ENCODE data around the gene TTC1. TPM values are rescaled to one million over a fixed set of nuclear protein-coding genes. Genes with fewer than 3 reads are reported as not detected.

TTC1 gene, protein sequence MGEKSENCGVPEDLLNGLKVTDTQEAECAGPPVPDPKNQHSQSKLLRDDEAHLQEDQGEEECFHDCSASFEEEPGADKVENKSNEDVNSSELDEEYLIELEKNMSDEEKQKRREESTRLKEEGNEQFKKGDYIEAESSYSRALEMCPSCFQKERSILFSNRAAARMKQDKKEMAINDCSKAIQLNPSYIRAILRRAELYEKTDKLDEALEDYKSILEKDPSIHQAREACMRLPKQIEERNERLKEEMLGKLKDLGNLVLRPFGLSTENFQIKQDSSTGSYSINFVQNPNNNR
- total RNA-seq (2022), result 50.3 and 53.0 TPM in 2 replicates
- percentile 84 among the genes with signal in this experiment for Bru-seq, nascent RNA
- percentile 77 among the genes with signal in this experiment for BruChase-seq, experiment 1, labeled RNA remaining after a 2-hour chase
- percentile 77 among the genes with signal in this experiment for BruChase-seq, experiment 2, labeled RNA remaining after a 6-hour chase
- long read RNA-seq, transcript TTC1-201 (8 exons, 1,467 nt), result major isoform, 109 of 128 reads
- long read RNA-seq, transcript TTC1-205 (8 exons, 1,432 nt), result minor isoform, 6 of 128 reads
- long read RNA-seq, partial matches to known transcripts, result 6 of 128 reads
- long read RNA-seq, other reads (novel, unspliced or antisense), result 7 of 128 reads

DNA sequence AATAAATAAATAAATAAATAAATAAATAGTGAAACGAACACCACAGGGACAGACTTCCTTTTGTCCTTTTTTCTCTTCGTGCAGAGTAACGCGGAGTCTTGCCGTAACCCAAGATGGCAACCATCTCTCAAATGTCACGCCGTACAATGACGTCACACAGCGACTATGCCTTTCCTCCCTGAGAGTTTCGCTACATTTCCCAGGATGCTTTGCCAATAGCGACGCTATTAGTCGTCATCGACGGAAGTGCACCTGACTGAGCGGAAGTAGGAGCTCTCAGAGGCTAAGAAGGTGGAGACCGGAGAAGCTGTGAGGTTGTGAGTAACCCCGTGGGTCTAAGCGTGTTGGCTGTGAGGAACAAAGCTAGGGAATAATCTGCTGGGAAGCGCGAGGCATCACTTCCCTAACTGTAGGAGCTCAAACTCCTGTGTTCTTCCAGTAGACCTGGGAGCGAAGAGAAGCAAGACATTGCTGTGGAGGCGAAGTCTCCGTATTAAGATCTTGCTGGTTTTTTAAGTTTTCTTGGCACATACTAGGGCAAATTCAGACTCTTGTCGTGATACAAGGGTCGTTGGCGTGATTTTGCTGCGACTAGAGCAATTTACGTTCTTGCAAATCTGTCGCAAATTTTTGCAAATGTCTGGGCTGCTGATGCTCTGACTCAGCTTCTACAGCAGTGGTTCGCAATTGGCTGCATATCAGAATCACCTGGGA, at the start of gene TTC1:
Gene TTC1, plus strand, starts transcription at position 263 of the 714 bp plus-strand sequence. CDS start 1,390 bp downstream, outside the sequence.
- no peaks in the 10 kb centered on the region for H3K9me3 ChIP-seq
- ChIA-PET CTCF (interaction anchor here (1.4 kb wide), 1 partner anchor 13 kb away, joined by 11 read pairs; no protein-coding TSS in a partner anchor), POLR2A (interaction anchor here (0.6 to 1.4 kb wide), 8 partner anchors 13 to 483 kb away, joined by 3 to 5 read pairs (median 3); partner anchors contain the start of gene PWWP2A)
- peak; percentile 93 to 97 for DNase-seq
- Mint-ChIP-seq H3K27me3 (ENCODE audit: insufficient read depth, unreplicated experiment) (no peaks in the 10 kb centered on the region), H3K9me3 (ENCODE audit: unreplicated experiment) (no peaks in the 10 kb centered on the region), H3K27ac (ENCODE audit: unreplicated experiment) (peak within 1 kb of the TSS; percentile 96), H3K36me3 (ENCODE audit: insufficient read depth, unreplicated experiment) (peaks cover 40% of the 10 kb centered on the region), H3K4me1 (ENCODE audit: low read depth, unreplicated experiment) (peaks cover 7% of the 10 kb centered on the region), H3K4me3 (ENCODE audit: unreplicated experiment) (peak within 1 kb of the TSS; percentile 98)
- intact Hi-C loops (cut with micrococcal nuclease; ENCODE audit: unreplicated experiment), result no loop called here
- BruUV-seq (replicated peaks), result TSS peak; percentile 72
- H3K4me1 ChIP-seq, result peaks cover 5% of the 10 kb centered on the region; the same call in 1 of the 2 replicates
- H3K27me3 ChIP-seq (replicated peaks; ENCODE audit: control insufficient read depth, insufficient read depth, low read length), result no peaks in the 10 kb centered on the region
- no peaks in the 10 kb centered on the region; the same call in none of the 2 replicates for H3K36me3 ChIP-seq (ENCODE audit: control insufficient read depth, insufficient read depth, low read length)
- TF ChIP-seq, protein P1, sequence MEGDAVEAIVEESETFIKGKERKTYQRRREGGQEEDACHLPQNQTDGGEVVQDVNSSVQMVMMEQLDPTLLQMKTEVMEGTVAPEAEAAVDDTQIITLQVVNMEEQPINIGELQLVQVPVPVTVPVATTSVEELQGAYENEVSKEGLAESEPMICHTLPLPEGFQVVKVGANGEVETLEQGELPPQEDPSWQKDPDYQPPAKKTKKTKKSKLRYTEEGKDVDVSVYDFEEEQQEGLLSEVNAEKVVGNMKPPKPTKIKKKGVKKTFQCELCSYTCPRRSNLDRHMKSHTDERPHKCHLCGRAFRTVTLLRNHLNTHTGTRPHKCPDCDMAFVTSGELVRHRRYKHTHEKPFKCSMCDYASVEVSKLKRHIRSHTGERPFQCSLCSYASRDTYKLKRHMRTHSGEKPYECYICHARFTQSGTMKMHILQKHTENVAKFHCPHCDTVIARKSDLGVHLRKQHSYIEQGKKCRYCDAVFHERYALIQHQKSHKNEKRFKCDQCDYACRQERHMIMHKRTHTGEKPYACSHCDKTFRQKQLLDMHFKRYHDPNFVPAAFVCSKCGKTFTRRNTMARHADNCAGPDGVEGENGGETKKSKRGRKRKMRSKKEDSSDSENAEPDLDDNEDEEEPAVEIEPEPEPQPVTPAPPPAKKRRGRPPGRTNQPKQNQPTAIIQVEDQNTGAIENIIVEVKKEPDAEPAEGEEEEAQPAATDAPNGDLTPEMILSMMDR (IDR thresholded peaks at IDR 0.05; ENCODE audit: insufficient read depth in 1 of 2, low read depth in 1 of 2, low read length in 1 of 2, severe bottlenecking in 1 of 2, unreplicated experiment in 1 of 2), result no peak
- peak within 1 kb of the TSS; percentile 64 for H3K4me3 ChIP-seq (ENCODE audit: low read depth, low read length)

DNA sequence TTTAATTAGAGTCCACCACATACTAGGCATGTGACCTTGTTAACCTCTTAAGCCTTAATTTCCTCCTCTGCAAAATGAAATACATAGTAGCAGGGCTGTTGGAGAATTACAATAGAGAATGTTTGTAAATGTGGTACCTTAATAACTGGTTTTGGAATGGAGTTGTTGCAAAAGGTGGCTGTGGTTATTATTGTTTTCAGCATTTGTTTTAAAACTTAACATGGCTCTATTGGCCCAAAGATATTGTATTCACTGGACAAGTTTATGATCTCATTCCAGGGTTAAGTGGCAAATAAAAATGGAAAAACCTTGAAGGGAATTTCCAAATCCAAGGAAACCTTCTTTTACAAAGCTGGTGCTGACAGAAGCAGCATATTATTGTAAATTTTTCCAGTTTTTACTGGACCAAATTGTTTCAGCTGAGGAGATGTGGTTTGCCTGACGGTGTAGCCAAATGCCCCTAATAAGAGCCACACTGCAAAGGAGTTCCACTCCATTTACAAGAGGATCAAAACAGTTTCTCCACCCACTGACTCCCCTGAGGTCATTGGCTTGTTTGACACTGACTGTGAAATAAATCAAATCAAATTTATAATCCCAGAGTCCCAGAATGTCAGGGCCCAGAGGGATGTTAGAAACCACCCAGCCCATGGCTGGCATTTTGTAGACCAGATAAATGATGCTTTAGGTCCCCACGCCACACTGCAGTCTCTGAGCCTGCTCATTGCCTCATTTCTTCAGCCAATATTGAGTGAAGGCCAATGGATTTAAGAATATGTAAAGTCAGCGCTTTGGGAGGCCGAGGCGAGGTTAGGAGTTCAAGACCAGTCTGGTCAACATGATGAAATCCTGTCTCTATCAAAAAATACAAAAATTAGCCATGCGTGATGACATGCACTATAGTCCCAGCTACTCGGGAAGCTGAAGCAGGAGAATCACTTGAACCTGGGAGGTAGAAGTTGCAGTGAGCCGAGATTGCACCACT, 47.5 kb upstream of the TTC1 start:
- ChIA-PET CTCF (interaction anchor here (0.6 kb wide), 1 partner anchor 433 kb away, joined by 3 read pairs; no protein-coding TSS in a partner anchor), POLR2A (no interaction called here)
- no peaks in the 10 kb centered on the region for H3K36me3 ChIP-seq (ENCODE audit: control insufficient read depth, insufficient read depth, low read length)
- no peaks in the 10 kb centered on the region for H3K4me1 Mint-ChIP-seq (ENCODE audit: low read depth, unreplicated experiment)
- H3K27me3 Mint-ChIP-seq (ENCODE audit: insufficient read depth, unreplicated experiment), result peaks cover 14% of the 10 kb centered on the region
- no peaks in the 10 kb centered on the region; the same call in 1 of the 2 replicates for H3K27me3 ChIP-seq (replicated peaks; ENCODE audit: control insufficient read depth, insufficient read depth, low read length)
- DNase-seq, result no peak
- H3K4me1 ChIP-seq, result no peaks in the 10 kb centered on the region
- no peaks in the 10 kb centered on the region for H3K36me3 Mint-ChIP-seq (ENCODE audit: insufficient read depth, unreplicated experiment)
- no peaks in the 10 kb centered on the region for H3K9me3 Mint-ChIP-seq (ENCODE audit: unreplicated experiment)
- intact Hi-C loops (cut with micrococcal nuclease; ENCODE audit: unreplicated experiment), result no loop called here
- H3K4me3 Mint-ChIP-seq (ENCODE audit: unreplicated experiment), result no peak overlapping the region
- no peak overlapping the region for H3K27ac Mint-ChIP-seq (ENCODE audit: unreplicated experiment)
- no TSS peak for BruUV-seq (replicated peaks)
- H3K9me3 ChIP-seq, result no peaks in the 10 kb centered on the region
- TF ChIP-seq, protein P1 (IDR thresholded peaks at IDR 0.05; ENCODE audit: insufficient read depth in 1 of 2, low read depth in 1 of 2, low read length in 1 of 2, severe bottlenecking in 1 of 2, unreplicated experiment in 1 of 2), result no peak
- H3K4me3 ChIP-seq (ENCODE audit: low read depth, low read length), result no peak overlapping the region

All from Caco-2 (cell line).